Measurements from ENCODE around the gene PDE6B. TPM values are rescaled to one million over a fixed set of nuclear protein-coding genes. Genes with fewer than 3 reads are reported as not detected.
A peak's percentile ranks its signal among the peaks of the same experiment; 100 is the strongest.

PDE6B gene
- total and polyA plus RNA-seq, 4 donors: 2.7 to 24.6 (median 12.0) TPM

GRCh38 chr4:680928-681645 is 55.7 kb downstream of the PDE6B start:
- no peak for TF ChIP-seq CTCF (IDR thresholded peaks at IDR 0.05; ENCODE audit: control extremely low read depth, extremely low read depth)
- DNase-seq (peak; percentile 66 to 77 (median 74)), ATAC-seq (ENCODE audit: insufficient read depth, low FRiP score) (peak; percentile 37)
- WGBS, 2 donors: 3 to 30% methylated on average over 30 to 62 of the region's 62 CpGs
- H3K9me3 ChIP-seq (ENCODE audit: control insufficient read depth in 4 of 4, insufficient read depth in 3 of 4, low read length in 3 of 4): no peaks in the 10 kb centered on the region
- peak overlapping the region; percentile 22 for H3K4me3 ChIP-seq
- no peak overlapping the region for H3K9ac ChIP-seq (ENCODE audit: insufficient read depth in 1 of 2, low read length in 2 of 2)
- no peaks in the 10 kb centered on the region for H3K27me3 ChIP-seq (ENCODE audit: control insufficient read depth in 3 of 3, insufficient read depth in 3 of 3, low read length in 2 of 3)
- peaks cover 0 to 16% (median 11%) of the 10 kb centered on the region in 5 donors for H3K4me1 ChIP-seq (ENCODE audit: control insufficient read depth in 5 of 5, insufficient read depth in 5 of 5, low read length in 5 of 5)
- H3K36me3 ChIP-seq (ENCODE audit: control insufficient read depth in 4 of 4, insufficient read depth in 4 of 4, low read length in 4 of 4): peaks cover 0 to 3% (median 0%) of the 10 kb centered on the region in 4 donors
- no peak overlapping the region for H3K27ac ChIP-seq (ENCODE audit: low read depth in 1 of 2, low read length in 1 of 2)

DNA sequence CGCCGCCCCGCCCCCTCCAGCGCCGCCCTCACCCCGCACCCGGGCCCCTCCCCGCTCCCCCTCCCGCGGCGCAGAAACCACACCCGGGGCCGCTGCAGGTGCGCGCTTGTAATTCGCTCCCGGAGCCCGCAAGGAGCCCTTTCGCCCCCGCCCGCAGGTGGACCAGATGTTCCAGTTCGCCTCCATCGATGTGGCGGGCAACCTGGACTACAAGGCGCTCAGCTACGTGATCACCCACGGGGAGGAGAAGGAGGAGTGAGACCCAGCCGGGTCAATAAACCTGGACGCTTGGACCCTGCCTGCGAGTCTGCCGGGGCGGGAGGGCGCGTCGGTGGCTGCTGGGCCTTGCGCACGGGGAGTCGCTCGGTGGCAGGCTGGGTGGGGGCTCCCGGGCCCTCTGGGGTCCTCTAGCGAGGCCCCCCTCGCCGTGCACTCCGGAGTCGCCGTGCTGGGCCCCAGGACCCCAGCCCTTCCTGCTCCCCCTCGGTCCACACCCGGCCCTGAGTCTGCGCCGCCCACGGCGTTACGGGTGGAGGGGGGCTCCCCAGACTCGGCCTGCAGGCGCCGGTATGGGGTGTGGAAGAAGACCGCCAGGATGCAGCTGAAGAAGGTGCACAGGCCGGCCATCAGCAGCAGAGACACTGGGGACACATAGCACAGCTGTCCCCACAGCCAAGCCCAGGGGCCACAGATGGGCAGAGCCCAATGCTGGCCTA is 56.5 kb downstream of the PDE6B start:
- no peak for TF ChIP-seq CTCF (IDR thresholded peaks at IDR 0.05; ENCODE audit: control extremely low read depth, extremely low read depth)
- no peak overlapping the region for H3K27ac ChIP-seq (ENCODE audit: low read depth in 1 of 2, low read length in 1 of 2)

GRCh38 chr4:682490-683172 is 57.3 kb downstream of the PDE6B start:
- Histone ChIP-seq H3K27me3 (ENCODE audit: control insufficient read depth in 3 of 3, insufficient read depth in 3 of 3, low read length in 2 of 3) (no peaks in the 10 kb centered on the region), H3K36me3 (ENCODE audit: control insufficient read depth in 4 of 4, insufficient read depth in 4 of 4, low read length in 4 of 4) (peaks cover 0 to 5% (median 0%) of the 10 kb centered on the region in 4 donors), H3K27ac (ENCODE audit: low read depth in 1 of 2, low read length in 1 of 2) (no peak overlapping the region), H3K9me3 (ENCODE audit: control insufficient read depth in 4 of 4, insufficient read depth in 3 of 4, low read length in 3 of 4) (no peaks in the 10 kb centered on the region), H3K9ac (ENCODE audit: insufficient read depth in 1 of 2, low read length in 2 of 2) (no peak overlapping the region), H3K4me1 (ENCODE audit: control insufficient read depth in 5 of 5, insufficient read depth in 5 of 5, low read length in 5 of 5) (peaks cover 0 to 23% (median 11%) of the 10 kb centered on the region in 5 donors), H3K4me3 (no peak overlapping the region)
- WGBS, 2 donors: 92 to 95% methylated on average over 23 of the region's 23 CpGs
- no peak for DNase-seq
- no peak for ATAC-seq (ENCODE audit: insufficient read depth, low FRiP score)
- no peak for TF ChIP-seq CTCF (IDR thresholded peaks at IDR 0.05; ENCODE audit: control extremely low read depth, extremely low read depth)

More for the DNA sequence above, 56.5 kb downstream of the PDE6B start:
- 77 to 94% methylated on average over 44 to 58 of the region's 58 CpGs for WGBS, 2 donors
- ATAC-seq (ENCODE audit: insufficient read depth, low FRiP score): no peak
- no peaks in the 10 kb centered on the region for H3K27me3 ChIP-seq (ENCODE audit: control insufficient read depth in 3 of 3, insufficient read depth in 3 of 3, low read length in 2 of 3)
- no peak overlapping the region for H3K9ac ChIP-seq (ENCODE audit: insufficient read depth in 1 of 2, low read length in 2 of 2)
- H3K4me1 ChIP-seq (ENCODE audit: control insufficient read depth in 5 of 5, insufficient read depth in 5 of 5, low read length in 5 of 5): peaks cover 0 to 18% (median 11%) of the 10 kb centered on the region in 5 donors
- H3K36me3 ChIP-seq (ENCODE audit: control insufficient read depth in 4 of 4, insufficient read depth in 4 of 4, low read length in 4 of 4): peaks cover 0 to 5% (median 0%) of the 10 kb centered on the region in 4 donors
- no peak overlapping the region for H3K4me3 ChIP-seq
- no peak for DNase-seq
- no peaks in the 10 kb centered on the region for H3K9me3 ChIP-seq (ENCODE audit: control insufficient read depth in 4 of 4, insufficient read depth in 3 of 4, low read length in 3 of 4)
